Measurements from ENCODE around the gene HOXB6. TPM values are rescaled to one million over a fixed set of nuclear protein-coding genes. Genes with fewer than 3 reads are reported as not detected.

The HOXB6 gene
- total RNA-seq, 1 donor from 2014 or later: 1.9 TPM

DNA sequence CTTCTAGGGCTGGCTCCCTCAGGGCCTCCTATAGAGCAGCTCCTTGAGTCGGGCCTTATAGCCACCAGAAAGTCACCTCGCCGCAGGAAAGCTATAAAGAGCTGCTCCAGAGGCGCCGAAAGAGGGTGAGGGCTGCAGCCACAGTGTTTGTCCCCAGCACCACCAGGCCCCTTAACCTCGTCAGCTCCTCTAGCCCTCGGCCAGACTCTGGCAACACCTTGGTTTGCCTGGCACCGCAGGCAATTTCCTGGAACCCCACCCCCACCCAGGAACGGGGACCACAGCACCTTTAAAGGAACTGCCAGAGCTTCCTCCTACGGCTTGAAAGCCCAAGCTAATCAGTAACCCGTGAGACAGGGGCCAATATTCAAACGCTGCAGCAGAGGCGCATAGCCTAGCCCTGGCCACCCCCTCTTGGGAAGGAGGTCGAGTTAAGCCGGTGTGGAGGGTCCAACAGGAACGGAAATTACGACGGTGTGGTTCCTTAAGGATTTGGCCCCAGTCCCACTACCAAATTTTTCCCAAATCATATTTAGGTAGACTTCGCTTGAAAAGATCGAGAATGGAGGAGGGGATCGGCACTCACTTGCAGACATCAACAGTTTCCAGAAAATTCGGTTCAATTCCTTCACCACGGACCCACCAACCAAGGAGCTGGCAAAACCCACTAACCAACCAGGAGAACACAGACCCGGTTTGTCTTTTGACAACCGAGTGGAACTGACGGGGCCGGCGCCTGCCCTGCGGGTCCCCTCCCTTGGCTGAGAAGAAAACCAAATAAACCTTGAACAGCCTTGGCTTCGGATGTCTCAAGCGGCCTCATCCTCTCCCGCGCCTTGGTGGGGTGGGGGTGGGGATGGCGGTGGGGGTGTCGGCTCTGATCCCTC, 3.0 kb downstream of the HOXB6 start:
- H3K9me3 Mint-ChIP-seq (ENCODE audit: unreplicated experiment): no peaks in the 10 kb centered on the region
- H3K4me3 Mint-ChIP-seq (ENCODE audit: unreplicated experiment): no peak overlapping the region
- no peak overlapping the region for H3K27ac Mint-ChIP-seq (ENCODE audit: unreplicated experiment)
- TF ChIP-seq, protein P1, sequence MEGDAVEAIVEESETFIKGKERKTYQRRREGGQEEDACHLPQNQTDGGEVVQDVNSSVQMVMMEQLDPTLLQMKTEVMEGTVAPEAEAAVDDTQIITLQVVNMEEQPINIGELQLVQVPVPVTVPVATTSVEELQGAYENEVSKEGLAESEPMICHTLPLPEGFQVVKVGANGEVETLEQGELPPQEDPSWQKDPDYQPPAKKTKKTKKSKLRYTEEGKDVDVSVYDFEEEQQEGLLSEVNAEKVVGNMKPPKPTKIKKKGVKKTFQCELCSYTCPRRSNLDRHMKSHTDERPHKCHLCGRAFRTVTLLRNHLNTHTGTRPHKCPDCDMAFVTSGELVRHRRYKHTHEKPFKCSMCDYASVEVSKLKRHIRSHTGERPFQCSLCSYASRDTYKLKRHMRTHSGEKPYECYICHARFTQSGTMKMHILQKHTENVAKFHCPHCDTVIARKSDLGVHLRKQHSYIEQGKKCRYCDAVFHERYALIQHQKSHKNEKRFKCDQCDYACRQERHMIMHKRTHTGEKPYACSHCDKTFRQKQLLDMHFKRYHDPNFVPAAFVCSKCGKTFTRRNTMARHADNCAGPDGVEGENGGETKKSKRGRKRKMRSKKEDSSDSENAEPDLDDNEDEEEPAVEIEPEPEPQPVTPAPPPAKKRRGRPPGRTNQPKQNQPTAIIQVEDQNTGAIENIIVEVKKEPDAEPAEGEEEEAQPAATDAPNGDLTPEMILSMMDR (IDR thresholded peaks at IDR 0.05; ENCODE audit: unreplicated experiment): no peak
- H3K4me1 Mint-ChIP-seq (ENCODE audit: unreplicated experiment): peaks cover 47% of the 10 kb centered on the region
- peaks cover 68% of the 10 kb centered on the region for H3K27me3 Mint-ChIP-seq (ENCODE audit: unreplicated experiment)
- H3K36me3 Mint-ChIP-seq (ENCODE audit: low read depth, unreplicated experiment): no peaks in the 10 kb centered on the region
- DNase-seq (ENCODE audit: low spot score): no peak

DNA sequence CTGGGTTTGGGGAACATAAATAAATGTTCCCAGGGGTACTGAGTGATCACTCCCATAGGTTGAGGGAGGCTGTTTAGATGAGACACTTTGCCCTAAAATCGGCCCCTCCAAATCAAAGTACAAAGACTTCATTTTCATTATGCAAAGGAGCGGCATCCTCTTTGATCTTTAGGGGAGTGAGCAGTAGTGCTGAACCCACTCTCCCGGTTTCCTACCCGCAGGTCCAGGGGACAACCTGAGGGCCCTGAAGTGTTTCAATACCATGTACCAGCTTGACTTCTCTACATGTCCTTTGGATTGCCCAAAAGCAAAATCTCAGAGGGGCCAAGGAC, 3.6 kb downstream of the HOXB6 start:
- TF ChIP-seq, protein P1 (IDR thresholded peaks at IDR 0.05; ENCODE audit: unreplicated experiment): no peak
- H3K27me3 Mint-ChIP-seq (ENCODE audit: unreplicated experiment): peaks cover 67% of the 10 kb centered on the region
- no peak overlapping the region for H3K27ac Mint-ChIP-seq (ENCODE audit: unreplicated experiment)
- no peaks in the 10 kb centered on the region for H3K36me3 Mint-ChIP-seq (ENCODE audit: low read depth, unreplicated experiment)
- no peak for DNase-seq (ENCODE audit: low spot score)
- H3K4me1 Mint-ChIP-seq (ENCODE audit: unreplicated experiment): peaks cover 47% of the 10 kb centered on the region
- H3K4me3 Mint-ChIP-seq (ENCODE audit: unreplicated experiment): no peak overlapping the region
- no peaks in the 10 kb centered on the region for H3K9me3 Mint-ChIP-seq (ENCODE audit: unreplicated experiment)

DNA sequence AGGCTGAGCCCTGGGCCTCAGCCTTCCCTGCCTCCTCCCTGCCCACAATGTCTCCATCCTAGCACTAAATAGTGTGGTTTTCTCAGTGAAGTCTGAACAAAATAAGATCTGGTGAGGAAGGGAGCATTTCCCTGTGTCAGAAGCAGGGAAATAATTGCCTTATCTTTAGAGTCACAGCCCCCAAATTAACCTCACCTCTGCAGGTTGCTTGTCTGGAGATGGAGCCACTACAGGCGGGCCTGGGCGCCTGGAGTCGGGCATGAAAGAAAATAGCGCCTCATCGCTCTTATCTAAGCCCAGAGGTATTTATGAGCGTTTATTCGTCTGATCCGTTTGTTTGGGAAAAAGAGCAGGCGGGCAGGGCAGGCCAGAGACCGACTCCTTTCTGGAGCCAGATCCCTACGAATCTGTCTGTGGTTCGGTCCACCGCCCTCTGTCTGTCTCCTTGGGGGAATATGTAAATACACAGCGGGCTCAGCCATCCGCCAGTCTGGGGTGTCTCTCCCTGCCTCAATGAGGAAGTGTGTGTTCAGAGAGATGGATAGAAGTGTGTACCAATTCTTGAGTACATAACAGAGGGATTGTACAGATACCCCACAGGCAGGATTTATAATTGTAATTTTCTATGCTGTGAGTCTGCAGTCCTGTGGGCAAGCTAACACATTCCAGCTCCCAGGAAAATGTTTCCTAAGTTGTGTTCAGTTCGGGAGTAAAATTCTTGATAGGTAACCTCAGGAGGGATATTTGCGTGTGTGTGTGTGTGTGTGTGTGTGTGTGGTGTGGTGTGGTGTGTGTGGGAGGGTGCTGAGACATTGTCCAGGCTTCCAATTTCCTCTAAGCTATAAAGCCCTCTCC, 4.3 kb downstream of the HOXB6 start:
- peaks cover 70% of the 10 kb centered on the region for H3K27me3 Mint-ChIP-seq (ENCODE audit: unreplicated experiment)
- peak overlapping the region; percentile 37 for H3K4me3 Mint-ChIP-seq (ENCODE audit: unreplicated experiment)
- peaks cover 49% of the 10 kb centered on the region for H3K4me1 Mint-ChIP-seq (ENCODE audit: unreplicated experiment)
- TF ChIP-seq, protein P1 (IDR thresholded peaks at IDR 0.05; ENCODE audit: unreplicated experiment): no peak
- no peak overlapping the region for H3K27ac Mint-ChIP-seq (ENCODE audit: unreplicated experiment)
- no peak for DNase-seq (ENCODE audit: low spot score)
- no peaks in the 10 kb centered on the region for H3K36me3 Mint-ChIP-seq (ENCODE audit: low read depth, unreplicated experiment)
- H3K9me3 Mint-ChIP-seq (ENCODE audit: unreplicated experiment): no peaks in the 10 kb centered on the region

DNA sequence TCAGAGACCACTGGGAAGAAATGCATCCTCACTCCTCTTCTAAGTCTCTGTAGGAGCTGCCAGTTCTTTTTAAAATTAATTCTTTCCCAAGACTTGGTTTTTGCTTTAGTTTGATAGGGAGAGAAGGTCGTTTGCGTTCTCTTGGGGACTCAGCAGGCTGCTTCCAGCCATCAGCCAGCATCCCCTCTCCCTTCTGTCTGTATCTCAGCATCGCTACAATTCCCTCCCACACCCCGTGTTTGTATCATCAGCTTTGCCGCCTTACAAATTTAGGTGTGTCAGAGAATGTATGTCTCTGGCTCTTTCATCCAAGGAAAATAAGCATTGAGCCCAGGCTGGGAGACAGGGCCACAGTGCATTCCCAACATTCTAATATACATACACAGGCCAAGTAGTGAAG, 5.4 kb downstream of the HOXB6 start:
- Mint-ChIP-seq H3K27ac (ENCODE audit: unreplicated experiment) (no peak overlapping the region), H3K4me3 (ENCODE audit: unreplicated experiment) (no peak overlapping the region), H3K27me3 (ENCODE audit: unreplicated experiment) (peaks cover 65% of the 10 kb centered on the region), H3K4me1 (ENCODE audit: unreplicated experiment) (peaks cover 52% of the 10 kb centered on the region), H3K9me3 (ENCODE audit: unreplicated experiment) (no peaks in the 10 kb centered on the region), H3K36me3 (ENCODE audit: low read depth, unreplicated experiment) (no peaks in the 10 kb centered on the region)
- DNase-seq (ENCODE audit: low spot score): no peak
- TF ChIP-seq, protein P1 (IDR thresholded peaks at IDR 0.05; ENCODE audit: unreplicated experiment): no peak

Data from endothelial cell (in vitro differentiated cells).